ENCODE results near the gene PPP4R1. TPM values are rescaled to one million over a fixed set of nuclear protein-coding genes. Genes with fewer than 3 reads are reported as not detected.

The PPP4R1 gene
- total RNA-seq, 2 donors from 2014 or later: 73.7 to 74.9 TPM

DNA sequence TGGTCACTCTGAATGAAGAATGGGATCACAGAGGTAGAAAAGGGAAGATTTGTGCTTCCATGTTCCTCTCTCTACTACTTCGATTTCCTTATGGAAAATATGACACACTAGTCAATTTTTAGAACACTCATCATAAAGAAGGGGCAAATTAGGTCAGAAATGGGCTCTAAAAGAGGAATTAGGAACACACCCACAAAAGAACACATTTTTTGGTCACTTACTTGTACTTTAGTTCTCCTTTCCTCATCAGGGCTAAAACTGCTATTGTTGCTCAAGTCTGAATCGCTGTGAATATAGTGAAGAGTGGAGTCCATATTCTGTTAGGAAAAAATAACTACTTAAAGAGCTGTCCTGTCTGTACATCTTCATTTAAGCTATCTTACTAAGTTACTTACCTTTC lies 52.6 kb downstream of the PPP4R1 start:
- ATAC-seq (no peak), DNase-seq (no peak)
- intact Hi-C loops (cut with DNase I, micrococcal nuclease): no loop called here

- DNase-seq: no peak
- intact Hi-C loops (cut with DNase I, micrococcal nuclease): no loop called here
- ATAC-seq: no peak
Observed at GRCh38 chr18:9559253-9559652, 55.1 kb downstream of the PPP4R1 start.

GRCh38 chr18:9558387-9559064 lies 55.8 kb downstream of the PPP4R1 start:
- intact Hi-C loops (cut with DNase I, micrococcal nuclease): no loop called here
- ATAC-seq (no peak), DNase-seq (no peak)

GRCh38 chr18:9557250-9557943 lies 57.0 kb downstream of the PPP4R1 start:
- no peak for ATAC-seq
- no peak for DNase-seq
- intact Hi-C loops (cut with DNase I, micrococcal nuclease): no loop called here

DNA sequence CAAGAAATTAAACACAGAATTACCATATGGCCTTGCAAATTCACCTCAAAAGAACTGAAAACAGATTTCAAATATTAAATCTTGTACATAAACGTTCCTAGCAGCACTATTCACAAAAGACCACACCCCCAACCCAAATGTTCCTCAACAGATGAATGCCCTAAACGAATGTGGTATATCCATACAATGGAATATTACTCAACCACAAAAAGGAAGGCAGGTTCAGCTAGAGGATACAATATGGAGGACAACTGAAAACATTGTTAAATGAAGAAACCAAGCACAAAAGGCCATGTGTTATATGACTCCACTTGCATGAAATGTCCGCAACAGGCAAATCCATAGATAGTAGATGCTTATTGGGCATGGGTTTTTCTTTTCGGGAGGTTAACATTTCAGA lies 61.7 kb downstream of the PPP4R1 start:
- no peak for ATAC-seq
- intact Hi-C loops (cut with DNase I, micrococcal nuclease): no loop called here
- no peak for DNase-seq

DNA sequence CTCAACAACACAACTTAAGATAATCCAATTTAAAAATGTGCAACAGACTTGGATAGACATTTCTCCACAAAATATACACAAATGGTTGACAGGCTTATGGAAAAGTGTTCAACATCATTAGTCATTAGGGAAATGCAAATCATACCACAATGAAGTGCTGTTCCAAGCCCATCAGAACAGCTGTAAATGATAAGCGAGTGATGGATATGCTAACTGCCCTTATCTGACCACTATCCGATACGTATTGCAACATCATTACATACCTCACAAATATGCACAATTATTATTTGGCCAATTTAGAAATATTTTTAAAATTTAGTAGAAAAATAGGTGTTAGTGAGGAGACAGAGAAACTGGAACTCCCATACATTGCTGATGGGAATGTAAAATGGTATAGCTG lies 62.2 kb downstream of the PPP4R1 start:
- intact Hi-C loops (cut with DNase I, micrococcal nuclease): no loop called here
- no peak for DNase-seq
- ATAC-seq: no peak

DNA sequence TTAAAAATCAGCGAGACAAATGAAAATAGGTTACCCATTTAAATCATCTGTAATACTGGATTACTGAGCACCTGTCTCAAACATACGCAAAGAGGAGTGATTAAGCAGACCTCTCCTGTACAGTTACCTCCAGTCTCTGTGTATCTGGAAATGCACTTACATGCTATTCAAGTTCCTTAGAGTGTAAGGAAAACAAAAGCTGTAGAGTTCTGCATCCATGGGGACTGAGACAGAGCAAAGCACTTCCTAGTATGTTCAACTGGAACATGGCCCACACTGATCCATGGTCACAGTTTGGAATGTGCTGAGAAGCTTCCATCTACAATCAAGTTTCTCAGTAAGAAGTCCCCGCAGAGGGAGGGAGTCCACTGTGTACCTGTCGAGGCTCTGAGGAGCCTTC lies 63.9 kb downstream of the PPP4R1 start:
- no peak for ATAC-seq
- intact Hi-C loops (cut with DNase I, micrococcal nuclease): no loop called here
- no peak for DNase-seq

DNA sequence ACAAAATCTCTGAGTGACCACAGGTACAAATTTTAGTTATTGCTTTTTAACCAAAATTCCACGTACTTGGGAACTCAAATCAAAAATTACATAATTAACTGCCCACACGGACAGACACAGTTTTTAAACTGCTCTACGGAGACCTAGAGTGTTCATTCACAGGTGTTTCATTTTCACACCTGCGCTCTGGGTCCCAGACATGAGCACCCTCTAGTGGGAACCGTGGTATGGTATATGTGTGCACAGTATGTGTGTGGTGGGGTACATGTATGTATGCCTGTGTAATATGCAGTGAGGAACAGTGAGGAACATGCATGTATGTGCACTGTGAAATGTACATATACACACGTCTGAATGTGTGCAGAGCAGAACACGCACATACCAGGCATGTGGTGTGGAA lies 65.0 kb downstream of the PPP4R1 start:
- peak; percentile 57 for ATAC-seq
- intact Hi-C loops (cut with DNase I, micrococcal nuclease): no loop called here
- DNase-seq: no peak

DNA sequence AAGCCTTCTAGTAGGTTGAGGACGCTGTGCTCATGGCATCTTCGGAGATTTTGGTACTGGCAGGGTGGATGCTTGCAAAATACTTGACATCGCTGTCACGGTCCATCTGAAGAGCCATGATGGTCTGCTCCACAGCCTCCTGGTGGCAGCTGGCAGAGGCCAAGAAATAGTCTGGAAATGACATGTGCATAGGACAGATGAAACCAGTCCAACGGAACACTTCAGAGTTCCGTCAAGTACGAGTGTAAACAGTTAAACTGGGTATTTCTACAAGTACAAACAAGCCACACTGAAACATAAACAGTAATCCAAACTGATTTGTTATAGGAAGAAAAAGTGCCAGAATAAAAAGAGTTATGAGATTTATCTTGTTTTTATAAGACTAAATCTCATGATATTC lies 66.6 kb downstream of the PPP4R1 start:
- no peak for ATAC-seq
- intact Hi-C loops (cut with DNase I, micrococcal nuclease): no loop called here

DNA sequence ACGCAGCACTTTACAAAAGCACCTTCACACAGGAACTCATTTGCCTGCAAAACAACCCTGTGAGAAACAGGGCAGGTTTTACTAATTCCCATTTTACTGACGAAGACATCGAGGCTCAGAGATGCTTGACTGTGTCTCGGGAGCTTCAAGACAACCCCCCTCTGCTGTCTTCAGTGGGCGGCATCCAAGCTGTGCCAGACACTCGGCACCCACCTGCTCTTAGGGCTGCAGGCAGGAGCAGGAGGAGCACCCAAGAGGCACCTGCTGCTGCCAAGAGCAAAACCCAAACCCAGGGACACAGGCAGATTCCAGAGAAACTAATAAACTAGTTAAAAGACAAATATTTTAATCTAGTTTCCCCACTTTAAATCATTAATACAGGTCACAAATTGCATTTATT lies 67.9 kb downstream of the PPP4R1 start:
- intact Hi-C loops (cut with DNase I, micrococcal nuclease): no loop called here
- no peak for ATAC-seq

More for the DNA sequence above, 66.6 kb downstream of the PPP4R1 start:
- no peak for DNase-seq

DNA sequence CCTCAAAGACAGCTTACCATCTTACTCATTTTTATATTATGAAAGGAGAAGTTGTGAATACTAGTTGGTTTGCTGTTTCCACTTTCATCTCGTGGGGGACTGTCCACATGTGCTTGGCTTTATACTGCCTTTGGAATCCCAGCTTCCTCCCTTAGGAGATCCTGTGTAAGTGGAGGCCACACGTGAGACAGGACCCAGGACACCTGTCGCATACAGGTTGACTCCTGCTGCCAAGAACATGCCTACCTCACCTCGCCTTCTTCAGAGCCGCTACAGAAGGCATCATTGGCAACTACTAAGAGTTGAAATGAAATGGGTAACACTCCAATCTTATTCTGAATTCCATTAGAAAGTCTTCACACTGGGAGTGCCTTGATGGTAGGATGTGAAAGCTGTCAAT lies 69.3 kb downstream of the PPP4R1 start:
- DNase-seq (no peak), ATAC-seq (no peak)
- intact Hi-C loops (cut with DNase I, micrococcal nuclease): no loop called here

More for the DNA sequence above, 67.9 kb downstream of the PPP4R1 start:
- no peak for DNase-seq

GRCh38 chr18:9542924-9543323 lies 71.4 kb downstream of the PPP4R1 start:
- intact Hi-C loops (cut with DNase I, micrococcal nuclease): no loop called here
- no peak for DNase-seq
- ATAC-seq: peak; percentile 17

DNA sequence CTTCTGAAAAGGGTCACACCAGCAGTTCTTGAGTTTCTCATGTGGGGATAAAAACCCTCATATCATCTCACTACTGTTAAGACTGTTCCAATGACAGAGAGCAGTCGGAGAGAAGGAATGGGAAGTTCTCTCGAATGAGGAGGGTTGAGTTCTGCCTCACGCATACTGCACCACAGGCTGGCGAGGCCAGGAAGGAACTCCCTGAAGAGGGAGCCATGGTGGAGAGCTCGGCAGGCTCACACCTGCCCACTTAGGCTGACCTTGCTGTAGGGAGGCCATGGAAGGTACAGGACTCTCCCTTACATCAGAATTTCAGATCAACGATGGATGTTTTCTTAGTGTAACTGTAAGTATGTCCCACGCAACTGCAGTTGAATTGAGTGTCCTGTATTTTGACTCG lies 74.4 kb downstream of the PPP4R1 start:
- ATAC-seq (no peak), DNase-seq (no peak)
- intact Hi-C loops (cut with DNase I, micrococcal nuclease): no loop called here

DNA sequence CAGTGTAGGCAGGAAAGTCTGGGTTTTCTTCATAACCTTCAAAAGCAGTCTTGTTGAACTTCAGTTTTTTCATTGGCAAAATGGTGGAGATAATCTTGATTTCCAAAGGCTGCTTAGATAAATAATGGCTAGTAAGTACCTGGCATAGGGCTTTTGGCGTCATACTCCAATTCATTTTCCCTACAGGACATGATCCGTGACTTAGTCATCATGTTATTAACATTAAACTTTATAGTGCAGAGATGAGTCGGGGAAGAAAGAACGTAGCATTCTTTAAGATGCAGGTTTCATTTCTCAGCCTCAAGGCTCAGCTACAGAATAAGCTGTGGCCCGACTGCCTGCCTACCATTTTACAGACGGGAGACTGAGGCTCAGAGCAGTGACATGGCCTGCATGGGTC lies 75.1 kb downstream of the PPP4R1 start:
- DNase-seq: no peak
- ATAC-seq: no peak
- intact Hi-C loops (cut with DNase I, micrococcal nuclease): no loop called here

GRCh38 chr18:9537677-9538076 lies 76.7 kb downstream of the PPP4R1 start:
- no peak for DNase-seq
- no peak for ATAC-seq
- intact Hi-C loops (cut with DNase I, micrococcal nuclease): no loop called here

- intact Hi-C loops (cut with DNase I, micrococcal nuclease): no loop called here
- ATAC-seq (no peak), DNase-seq (no peak)
Observed at GRCh38 chr18:9536354-9537152, 77.8 kb downstream of the PPP4R1 start.

GRCh38 chr18:9535430-9535991 lies 78.8 kb downstream of the PPP4R1 start:
- intact Hi-C loops (cut with DNase I, micrococcal nuclease): no loop called here
- ATAC-seq: no peak
- DNase-seq: no peak

- ATAC-seq (no peak), DNase-seq (no peak)
- intact Hi-C loops (cut with DNase I, micrococcal nuclease): no loop called here
Observed at GRCh38 chr18:9534844-9535243, 79.5 kb downstream of the PPP4R1 start.

GRCh38 chr18:9531791-9532410 lies 82.5 kb downstream of the PPP4R1 start:
- DNase-seq: no peak
- intact Hi-C loops (cut with DNase I, micrococcal nuclease): no loop called here
- ATAC-seq: no peak

All from left colon (tissue), 2 donors.